ENCODE results near the gene PTPRN2. TPM values are rescaled to one million over a fixed set of nuclear protein-coding genes. Genes with fewer than 3 reads are reported as not detected.

PTPRN2 gene
- total RNA-seq, 1 experiment from 2014 or later, result 1.1 TPM

DNA sequence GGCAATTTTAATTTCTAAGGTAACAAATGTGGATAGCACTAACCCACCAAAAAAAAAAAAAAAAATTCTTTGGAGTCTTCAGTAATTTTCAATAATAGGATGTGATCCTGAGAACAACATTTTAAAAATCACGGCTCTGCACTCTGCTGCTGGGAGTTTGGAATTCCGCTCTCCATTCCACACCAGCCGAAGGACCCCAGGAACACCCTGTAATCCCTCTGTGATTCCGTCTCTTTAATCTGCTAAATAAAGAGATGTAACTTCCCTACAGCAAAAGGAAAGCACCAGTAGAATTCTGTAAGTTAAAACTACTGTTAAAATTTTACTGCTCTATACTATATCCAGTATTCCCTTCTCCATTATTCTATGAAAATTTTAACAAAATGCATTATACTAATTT, 284.5 kb downstream of the PTPRN2 start:
- H3K27me3 ChIP-seq (ENCODE audit: control insufficient read depth, insufficient read depth, low read length), result peaks cover 3% of the 10 kb centered on the region
- no TSS peak for BruUV-seq (replicated peaks)
- H3K4me3 ChIP-seq (ENCODE audit: low read depth in 2 of 2, low read length in 2 of 2), result no peak overlapping the region
- in situ Hi-C loops (cut with HindIII; ENCODE audit: low pct_unique_long_range_greater_than_20kb, low sequenced_read_pairs), result no loop called here
- H3K36me3 ChIP-seq (ENCODE audit: control insufficient read depth, insufficient read depth, low read length), result no peaks in the 10 kb centered on the region
- CTCF ChIA-PET, result no interaction called here
- ATAC-seq, result no peak
- no peak for DNase-seq (ENCODE audit: low read depth, low spot score)
- no peak overlapping the region for H3K27ac ChIP-seq (ENCODE audit: low read length)
- no peaks in the 10 kb centered on the region for H3K4me1 ChIP-seq (ENCODE audit: control insufficient read depth, insufficient read depth, low read length)
- intact Hi-C loops (cut with micrococcal nuclease; ENCODE audit: unreplicated experiment), result no loop called here
- peaks cover 10% of the 10 kb centered on the region; the same call in 1 of the 2 replicates for H3K9me3 ChIP-seq (ENCODE audit: control insufficient read depth, insufficient read depth, low read depth, low read length)
- POLR2A ChIA-PET, result no interaction called here
- TF ChIP-seq, protein P1, sequence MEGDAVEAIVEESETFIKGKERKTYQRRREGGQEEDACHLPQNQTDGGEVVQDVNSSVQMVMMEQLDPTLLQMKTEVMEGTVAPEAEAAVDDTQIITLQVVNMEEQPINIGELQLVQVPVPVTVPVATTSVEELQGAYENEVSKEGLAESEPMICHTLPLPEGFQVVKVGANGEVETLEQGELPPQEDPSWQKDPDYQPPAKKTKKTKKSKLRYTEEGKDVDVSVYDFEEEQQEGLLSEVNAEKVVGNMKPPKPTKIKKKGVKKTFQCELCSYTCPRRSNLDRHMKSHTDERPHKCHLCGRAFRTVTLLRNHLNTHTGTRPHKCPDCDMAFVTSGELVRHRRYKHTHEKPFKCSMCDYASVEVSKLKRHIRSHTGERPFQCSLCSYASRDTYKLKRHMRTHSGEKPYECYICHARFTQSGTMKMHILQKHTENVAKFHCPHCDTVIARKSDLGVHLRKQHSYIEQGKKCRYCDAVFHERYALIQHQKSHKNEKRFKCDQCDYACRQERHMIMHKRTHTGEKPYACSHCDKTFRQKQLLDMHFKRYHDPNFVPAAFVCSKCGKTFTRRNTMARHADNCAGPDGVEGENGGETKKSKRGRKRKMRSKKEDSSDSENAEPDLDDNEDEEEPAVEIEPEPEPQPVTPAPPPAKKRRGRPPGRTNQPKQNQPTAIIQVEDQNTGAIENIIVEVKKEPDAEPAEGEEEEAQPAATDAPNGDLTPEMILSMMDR (IDR thresholded peaks at IDR 0.05), result no peak
- TF ChIP-seq POLR2AphosphoS5 (IDR thresholded peaks at IDR 0.05; ENCODE audit: low read depth, low read length) (no peak), SIN3A (IDR thresholded peaks at IDR 0.05; ENCODE audit: borderline replicate concordance, insufficient read depth, low read depth, low read length) (no peak), TCF7L2 (IDR thresholded peaks at IDR 0.05; ENCODE audit: low read depth, low read length) (no peak)
- TF ChIP-seq, protein P2, sequence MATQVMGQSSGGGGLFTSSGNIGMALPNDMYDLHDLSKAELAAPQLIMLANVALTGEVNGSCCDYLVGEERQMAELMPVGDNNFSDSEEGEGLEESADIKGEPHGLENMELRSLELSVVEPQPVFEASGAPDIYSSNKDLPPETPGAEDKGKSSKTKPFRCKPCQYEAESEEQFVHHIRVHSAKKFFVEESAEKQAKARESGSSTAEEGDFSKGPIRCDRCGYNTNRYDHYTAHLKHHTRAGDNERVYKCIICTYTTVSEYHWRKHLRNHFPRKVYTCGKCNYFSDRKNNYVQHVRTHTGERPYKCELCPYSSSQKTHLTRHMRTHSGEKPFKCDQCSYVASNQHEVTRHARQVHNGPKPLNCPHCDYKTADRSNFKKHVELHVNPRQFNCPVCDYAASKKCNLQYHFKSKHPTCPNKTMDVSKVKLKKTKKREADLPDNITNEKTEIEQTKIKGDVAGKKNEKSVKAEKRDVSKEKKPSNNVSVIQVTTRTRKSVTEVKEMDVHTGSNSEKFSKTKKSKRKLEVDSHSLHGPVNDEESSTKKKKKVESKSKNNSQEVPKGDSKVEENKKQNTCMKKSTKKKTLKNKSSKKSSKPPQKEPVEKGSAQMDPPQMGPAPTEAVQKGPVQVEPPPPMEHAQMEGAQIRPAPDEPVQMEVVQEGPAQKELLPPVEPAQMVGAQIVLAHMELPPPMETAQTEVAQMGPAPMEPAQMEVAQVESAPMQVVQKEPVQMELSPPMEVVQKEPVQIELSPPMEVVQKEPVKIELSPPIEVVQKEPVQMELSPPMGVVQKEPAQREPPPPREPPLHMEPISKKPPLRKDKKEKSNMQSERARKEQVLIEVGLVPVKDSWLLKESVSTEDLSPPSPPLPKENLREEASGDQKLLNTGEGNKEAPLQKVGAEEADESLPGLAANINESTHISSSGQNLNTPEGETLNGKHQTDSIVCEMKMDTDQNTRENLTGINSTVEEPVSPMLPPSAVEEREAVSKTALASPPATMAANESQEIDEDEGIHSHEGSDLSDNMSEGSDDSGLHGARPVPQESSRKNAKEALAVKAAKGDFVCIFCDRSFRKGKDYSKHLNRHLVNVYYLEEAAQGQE (IDR thresholded peaks at IDR 0.05; ENCODE audit: insufficient read depth in 1 of 2, low read depth in 2 of 2, low read length in 1 of 2), result no peak

DNA sequence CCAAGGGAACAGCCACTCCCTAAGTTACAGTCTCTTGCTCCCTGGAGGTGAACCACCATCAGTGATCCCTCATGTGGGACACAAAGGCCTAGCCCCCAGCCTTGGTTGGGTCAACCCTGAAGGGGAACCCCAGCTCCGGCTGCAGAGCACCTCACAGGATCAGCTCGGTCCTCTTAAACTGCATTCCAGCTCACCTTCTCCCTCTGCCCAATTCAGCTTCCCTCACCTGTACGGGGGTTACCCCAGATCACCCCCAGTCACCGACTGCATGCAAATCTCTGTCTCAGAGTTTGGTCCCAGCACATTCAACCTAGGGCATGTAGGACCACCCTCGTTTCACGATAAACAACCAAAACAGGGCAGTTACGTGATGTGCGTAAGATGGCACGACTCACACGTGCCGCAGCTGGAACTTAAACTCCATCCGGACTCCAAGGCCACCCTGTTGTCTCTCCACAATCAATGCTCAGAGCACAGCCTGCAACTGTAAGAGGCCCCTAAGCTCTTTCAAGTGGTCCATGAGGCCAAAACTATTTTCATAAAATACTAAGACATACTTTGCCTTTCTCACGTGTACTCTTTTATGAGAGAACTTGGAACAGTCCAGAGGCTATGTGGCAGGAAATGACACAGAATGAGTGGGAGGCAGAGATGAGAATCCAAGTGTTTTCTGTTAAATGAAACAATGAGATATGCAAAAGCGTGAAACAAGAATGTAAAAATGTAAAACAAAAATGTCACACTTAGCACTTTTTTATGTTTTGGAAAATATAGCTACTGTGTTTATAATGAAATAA, 285.2 kb downstream of the PTPRN2 start:
- Histone ChIP-seq H3K4me1 (ENCODE audit: control insufficient read depth, insufficient read depth, low read length) (no peaks in the 10 kb centered on the region), H3K27ac (ENCODE audit: low read length) (no peak overlapping the region), H3K4me3 (ENCODE audit: low read depth in 2 of 2, low read length in 2 of 2) (no peak overlapping the region), H3K36me3 (ENCODE audit: control insufficient read depth, insufficient read depth, low read length) (no peaks in the 10 kb centered on the region), H3K9me3 (ENCODE audit: control insufficient read depth, insufficient read depth, low read depth, low read length) (peaks cover 3% of the 10 kb centered on the region; the same call in 1 of the 2 replicates), H3K27me3 (ENCODE audit: control insufficient read depth, insufficient read depth, low read length) (peaks cover 3% of the 10 kb centered on the region)
- ChIA-PET POLR2A (no interaction called here), CTCF (no interaction called here)
- DNase-seq (ENCODE audit: low read depth, low spot score) (no peak), ATAC-seq (no peak)
- in situ Hi-C loops (cut with HindIII; ENCODE audit: low pct_unique_long_range_greater_than_20kb, low sequenced_read_pairs), result no loop called here
- intact Hi-C loops (cut with micrococcal nuclease; ENCODE audit: unreplicated experiment), result no loop called here
- BruUV-seq (replicated peaks), result no TSS peak
- TF ChIP-seq, protein P2 (IDR thresholded peaks at IDR 0.05; ENCODE audit: insufficient read depth in 1 of 2, low read depth in 2 of 2, low read length in 1 of 2), result no peak
- TF ChIP-seq, protein P1 (IDR thresholded peaks at IDR 0.05), result no peak
- no peak for TF ChIP-seq POLR2AphosphoS5 (IDR thresholded peaks at IDR 0.05; ENCODE audit: low read depth, low read length)
- TF ChIP-seq SIN3A (IDR thresholded peaks at IDR 0.05; ENCODE audit: borderline replicate concordance, insufficient read depth, low read depth, low read length), result no peak
- no peak for TF ChIP-seq TCF7L2 (IDR thresholded peaks at IDR 0.05; ENCODE audit: low read depth, low read length)
